HepG2 (cell line): ENCODE measurements around the gene FUT8. TPM values are rescaled to one million over a fixed set of nuclear protein-coding genes. Genes with fewer than 3 reads are reported as not detected.

Source experiments
- ATAC-seq: fragments of 200-7000 bp; cut with Tn5 transposase; 3 replicates; pipeline ENCODE4 v1.9.1; 2020; ENCODE audit warnings: mild to moderate bottlenecking, moderate library complexity
- BruUV-seq: library from RNA; stranded (reverse); fragments of 400-500 nt; replicated peaks from 2 replicates; lab custom pipeline; 2021; lab: Mats Ljungman, UMichigan
- CTCF ChIA-PET: fragments of 300-600 bp; formaldehyde crosslinking; extraction: SDS; loops from one replicate; lab custom pipeline; 2021; ENCODE audit warnings: low total read pairs, inconsistent platforms, low intra/inter-chr PET ratio; lab: Yijun Ruan, JAX
- POLR2A ChIA-PET: fragments of 350-600 bp; sonication (Branson Sonifier 250); formaldehyde crosslinking; loops from one replicate; lab custom pipeline; 2020; ENCODE audit warnings: antibody characterized with exemption, inconsistent platforms; lab: Yijun Ruan, JAX
- DNase-seq: peaks from one replicate; pipeline ENCODE4 v3.0.0-alpha.2; 2015; ENCODE audit warnings: low spot score
- FAIRE-seq: peaks from 3 replicates; lab custom pipeline; 2011; peaks lifted over from hg19 to GRCh38; lab: Jason Lieb, UNC
- H2AFZ ChIP-seq: one replicate; pipeline ENCODE4 v1.6.1; 2011; ENCODE audit warnings: low read length, inconsistent platforms
- H3K27ac ChIP-seq: fragments of 300-600 bp; 3 replicates; pipeline ENCODE4 v1.8.0; 2011; ENCODE audit warnings: mixed run types, mild to moderate bottlenecking, mixed read lengths, low read length, inconsistent platforms; ENCODE audit not compliant: insufficient read depth; ENCODE audit errors: extremely low read length
- H3K27me3 ChIP-seq, 2 experiments: fragments of 200-600 bp in 1 of 2; 2 replicates in 1 of 2; 3 replicates in 1 of 2; pipeline versions ENCODE4 v1.6.0 to v1.8.0; 2011; ENCODE audit warnings: low read length in 2 of 2, mild to moderate bottlenecking in 2 of 2, moderate library complexity in 2 of 2, inconsistent platforms in 1 of 2; ENCODE audit not compliant: insufficient read depth in 2 of 2, control insufficient read depth in 1 of 2
- H3K36me3 ChIP-seq, 2 experiments: fragments of 200-600 bp in 1 of 2; replicated peaks in 1 of 2; 2 replicates in 1 of 2; 3 replicates in 1 of 2; pipeline versions ENCODE4 v1.5.1 to v1.8.0; 2011; ENCODE audit warnings: low read length in 2 of 2, inconsistent platforms in 1 of 2; ENCODE audit not compliant: insufficient read depth in 2 of 2, control insufficient read depth in 1 of 2
- H3K4me1 ChIP-seq: 2 replicates; pipeline ENCODE4 v1.5.1; 2012; ENCODE audit warnings: low read length, inconsistent platforms; ENCODE audit not compliant: insufficient read depth
- H3K4me2 ChIP-seq: 2 replicates; pipeline ENCODE4 v1.6.0; 2011; ENCODE audit warnings: low read depth, low read length, inconsistent platforms
- H3K4me3 ChIP-seq, 3 experiments: fragments of 200-600 bp in 1 of 3; sonication (generic), shearing (Covaris generic) in 1 of 3; replicated peaks in 1 of 3; 2 replicates each; pipeline ENCODE4 v1.5.1; 2011 to 2016; ENCODE audit warnings: low read length in 3 of 3, inconsistent platforms in 2 of 3, low read depth in 2 of 3, mild to moderate bottlenecking in 2 of 3, control low read depth in 1 of 3, mixed read lengths in 1 of 3; ENCODE audit not compliant: insufficient read depth in 1 of 3
- H3K79me2 ChIP-seq: one replicate; pipeline ENCODE4 v1.6.1; 2011; ENCODE audit warnings: low read length, inconsistent platforms; ENCODE audit not compliant: insufficient read depth
- H3K9ac ChIP-seq: 2 replicates; pipeline ENCODE4 v1.6.0; 2011; ENCODE audit warnings: mild to moderate bottlenecking, low read depth, low read length, inconsistent platforms; ENCODE audit not compliant: insufficient read depth
- H3K9me3 ChIP-seq: 2 replicates; pipeline ENCODE4 v1.5.1; 2012; ENCODE audit warnings: mild to moderate bottlenecking, low read length
- H4K20me1 ChIP-seq: 2 replicates; pipeline ENCODE4 v1.6.0; 2011; ENCODE audit warnings: inconsistent platforms, mild to moderate bottlenecking, low read length, moderate library complexity; ENCODE audit not compliant: insufficient read depth
- ARNT ChIP-seq: fragments of 450-650 bp; IDR thresholded peaks from 2 replicates; pipeline ENCODE4 v1.6.1; 2017
- CBFB ChIP-seq: sonication (generic); formaldehyde crosslinking; IDR thresholded peaks from 2 replicates; pipeline ENCODE4 v1.4.0; 2020; ENCODE audit warnings: missing genetic modification reagents
- CEBPB ChIP-seq: IDR thresholded peaks from 2 replicates; pipeline ENCODE4 v1.6.1; 2011; ENCODE audit warnings: low read depth, low read length, improper control_type of control experiment, borderline replicate concordance
- DMAP1 ChIP-seq: IDR thresholded peaks from 2 replicates; pipeline ENCODE4 v1.6.1; 2016
- EED ChIP-seq: sonication (generic); formaldehyde crosslinking; IDR thresholded peaks from 2 replicates; pipeline ENCODE4 v1.5.0; 2020; ENCODE audit warnings: mild to moderate bottlenecking, missing genetic modification reagents
- MED1 ChIP-seq: sonication (generic); formaldehyde crosslinking; IDR thresholded peaks from 2 replicates; pipeline ENCODE4 v1.4.0; 2020; ENCODE audit warnings: missing genetic modification reagents
- PHF21A ChIP-seq: sonication (generic); formaldehyde crosslinking; IDR thresholded peaks from 2 replicates; pipeline ENCODE4 v1.5.0; 2020; ENCODE audit warnings: mild to moderate bottlenecking, missing genetic modification reagents
- THAP9 ChIP-seq: sonication (generic); formaldehyde crosslinking; IDR thresholded peaks from 2 replicates; pipeline ENCODE4; 2020; ENCODE audit warnings: missing genetic modification reagents, mild to moderate bottlenecking, borderline replicate concordance
- TRAFD1 ChIP-seq: sonication (generic); formaldehyde crosslinking; IDR thresholded peaks from 2 replicates; pipeline ENCODE4 v1.5.1; 2020; ENCODE audit warnings: missing genetic modification reagents, mild to moderate bottlenecking, borderline replicate concordance
- WIZ ChIP-seq: sonication (generic); formaldehyde crosslinking; IDR thresholded peaks from 2 replicates; pipeline ENCODE4 v1.5.1; 2020; ENCODE audit warnings: mild to moderate bottlenecking, missing genetic modification reagents
- ZNF430 ChIP-seq: sonication (generic); formaldehyde crosslinking; IDR thresholded peaks from 2 replicates; pipeline ENCODE4 v1.9.0; 2021; ENCODE audit warnings: mild to moderate bottlenecking, missing genetic modification reagents
- ZNF564 ChIP-seq: sonication (generic); formaldehyde crosslinking; IDR thresholded peaks from 2 replicates; pipeline ENCODE4 v1.8.1; 2023; ENCODE audit warnings: mild to moderate bottlenecking, missing genetic modification reagents
- ZNF639 ChIP-seq: conservative IDR thresholded peaks from 2 replicates; pipeline ENCODE4 v1.6.1; 2018; ENCODE audit warnings: missing genetic modification reagents
- ZNF720 ChIP-seq: sonication (generic); formaldehyde crosslinking; IDR thresholded peaks from 2 replicates; pipeline ENCODE4 v1.4.0; 2020; ENCODE audit warnings: missing genetic modification reagents
- ZNF773 ChIP-seq: sonication (generic); formaldehyde crosslinking; IDR thresholded peaks from 2 replicates; pipeline ENCODE4 v1.4.0; 2020; ENCODE audit warnings: missing genetic modification reagents, borderline replicate concordance
- ZSCAN30 ChIP-seq: sonication (generic); formaldehyde crosslinking; IDR thresholded peaks from 2 replicates; pipeline ENCODE4 v1.5.0; 2020; ENCODE audit warnings: mild to moderate bottlenecking, missing genetic modification reagents
- in situ Hi-C: cut with HindIII; loops from 2 replicates; pipeline ENCODE4 v1.10.0; 2017; ENCODE audit warnings: low pct_unique_long_range_greater_than_20kb; ENCODE audit not compliant: extremely low pct_ligation_motif_present
- intact Hi-C: fragments of 100-400 bp; cut with micrococcal nuclease; formaldehyde crosslinking; loops from one replicate; pipeline ENCODE4 v1.10.0; 2022; ENCODE audit not compliant: unreplicated experiment
- polyA plus RNA-seq, 8 experiments: library from polyadenylated mRNA; depleted of rRNA in 3 of 8; stranded (reverse) in 7 of 8; unstranded in 1 of 8; fragments of >200 nt; fragmentation: Illumina TruSeq in 4 of 8; extraction: Trizol in 4 of 8; gene quantifications; 2 replicates each; pipeline versions ENCODE4 v1.2.1 to v1.2.3, GENCODE V29; 2011 to 2016; ENCODE audit warnings: low read depth in 4 of 8, missing spikeins in 1 of 8, mixed read lengths in 1 of 8; ENCODE audit not compliant: insufficient read depth in 1 of 8
- total RNA-seq, 5 experiments: library from RNA; depleted of rRNA; stranded (reverse); fragments of >200 nt; fragmentation: Illumina TruSeq; extraction: Trizol; gene quantifications; 2 replicates each; pipeline ENCODE4 v1.2.3, GENCODE V29; 2016; ENCODE audit warnings: low read depth in 1 of 5
- TF ChIP-seq, protein P1 (sequence below): sonication (generic); formaldehyde crosslinking; IDR thresholded peaks from 2 replicates; pipeline ENCODE4 v1.5.0; 2020; ENCODE audit warnings: missing genetic modification reagents
- TF ChIP-seq, protein P2 (sequence below): IDR thresholded peaks from 2 replicates; pipeline ENCODE4 v1.6.1; 2016; ENCODE audit warnings: low read depth

FUT8 gene
- total and polyA plus RNA-seq, 2 of the 13 experiments (the other 11 are each of a cell fraction or from before 2014, with no cell fraction given), result 9.3 to 17.5 TPM

DNA sequence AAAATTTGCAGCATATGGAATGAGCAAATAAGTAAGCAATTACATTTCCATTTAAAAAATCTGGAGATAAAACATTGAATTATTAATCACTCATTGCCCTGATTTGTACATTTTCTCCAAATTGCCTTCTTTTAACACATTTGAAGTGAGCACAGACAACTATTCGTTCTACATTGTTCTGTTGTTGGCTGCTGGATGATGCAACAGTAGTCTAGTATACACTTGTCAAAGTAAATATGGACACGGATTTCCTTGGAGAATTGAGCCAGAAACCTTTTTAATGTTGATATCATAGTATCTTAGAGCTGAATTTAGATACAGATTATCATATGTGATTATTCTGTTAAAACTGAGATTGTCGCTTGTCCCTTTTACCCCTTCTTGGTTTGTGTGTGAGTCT is 188.2 kb downstream of the FUT8 start (continued):
- TF ChIP-seq CEBPB (peak; percentile 72; the same call in 1 of the 2 replicates), DMAP1 (CRISPR knock-in tag) (no peak)

GRCh38 chr14:65604535-65604934 is 192.0 kb downstream of the FUT8 start:
- CTCF ChIA-PET, result no interaction called here
- TF ChIP-seq MED1 (no peak), WIZ (no peak), ZNF564 (no peak), ZSCAN30 (CRISPR knock-in tag) (no peak), ZNF430 (CRISPR knock-in tag) (no peak), ZNF720 (no peak), ZNF639 (CRISPR knock-in tag) (no peak), ZNF773 (CRISPR knock-in tag) (no peak), PHF21A (no peak), ARNT (no peak), CBFB (no peak), EED (no peak), THAP9 (CRISPR knock-in tag) (no peak), TRAFD1 (CRISPR knock-in tag) (no peak)
- TF ChIP-seq, protein P1, sequence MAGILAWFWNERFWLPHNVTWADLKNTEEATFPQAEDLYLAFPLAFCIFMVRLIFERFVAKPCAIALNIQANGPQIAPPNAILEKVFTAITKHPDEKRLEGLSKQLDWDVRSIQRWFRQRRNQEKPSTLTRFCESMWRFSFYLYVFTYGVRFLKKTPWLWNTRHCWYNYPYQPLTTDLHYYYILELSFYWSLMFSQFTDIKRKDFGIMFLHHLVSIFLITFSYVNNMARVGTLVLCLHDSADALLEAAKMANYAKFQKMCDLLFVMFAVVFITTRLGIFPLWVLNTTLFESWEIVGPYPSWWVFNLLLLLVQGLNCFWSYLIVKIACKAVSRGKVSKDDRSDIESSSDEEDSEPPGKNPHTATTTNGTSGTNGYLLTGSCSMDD (CRISPR knock-in tag), result no peak
- TF ChIP-seq, protein P2, sequence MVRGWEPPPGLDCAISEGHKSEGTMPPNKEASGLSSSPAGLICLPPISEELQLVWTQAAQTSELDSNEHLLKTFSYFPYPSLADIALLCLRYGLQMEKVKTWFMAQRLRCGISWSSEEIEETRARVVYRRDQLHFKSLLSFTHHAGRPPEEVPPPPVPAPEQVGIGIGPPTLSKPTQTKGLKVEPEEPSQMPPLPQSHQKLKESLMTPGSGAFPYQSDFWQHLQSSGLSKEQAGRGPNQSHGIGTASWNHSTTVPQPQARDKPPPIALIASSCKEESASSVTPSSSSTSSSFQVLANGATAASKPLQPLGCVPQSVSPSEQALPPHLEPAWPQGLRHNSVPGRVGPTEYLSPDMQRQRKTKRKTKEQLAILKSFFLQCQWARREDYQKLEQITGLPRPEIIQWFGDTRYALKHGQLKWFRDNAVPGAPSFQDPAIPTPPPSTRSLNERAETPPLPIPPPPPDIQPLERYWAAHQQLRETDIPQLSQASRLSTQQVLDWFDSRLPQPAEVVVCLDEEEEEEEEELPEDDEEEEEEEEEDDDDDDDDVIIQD (CRISPR knock-in tag), result no peak

More at GRCh38 chr14:65604535-65604934, 192.0 kb downstream of the FUT8 start:
- H4K20me1 ChIP-seq, result no peaks in the 10 kb centered on the region
- no peaks in the 10 kb centered on the region for H3K9me3 ChIP-seq
- H3K79me2 ChIP-seq, result no peaks in the 10 kb centered on the region
- no peak for FAIRE-seq
- in situ Hi-C loops (no loop called here), intact Hi-C loops (no loop called here)
- no peak overlapping the region for H3K4me3 ChIP-seq
- H3K27ac ChIP-seq, result no peak overlapping the region
- H2AFZ ChIP-seq, result no peak overlapping the region
- no peaks in the 10 kb centered on the region for H3K4me1 ChIP-seq
- BruUV-seq, result no TSS peak
- POLR2A ChIA-PET, result no interaction called here
- DNase-seq, result no peak
- no peaks in the 10 kb centered on the region for H3K36me3 ChIP-seq
- H3K27me3 ChIP-seq, result no peaks in the 10 kb centered on the region
- no peak overlapping the region for H3K4me2 ChIP-seq
- no peak overlapping the region for H3K9ac ChIP-seq
- ATAC-seq, result no peak
